B cell (primary cell): Measurements from ENCODE around the gene TMEM132A.

Experiments
- CTCF ChIP-seq: fragments of 200-600 bp; IDR thresholded peaks from one replicate; pipeline ENCODE4 v1.8.0; 2022; ENCODE audit warnings: antibody characterized with exemption, mild to moderate bottlenecking
- EZH2 ChIP-seq: IDR thresholded peaks from 2 replicates; pipeline ENCODE4 v1.6.1; 2012; ENCODE audit warnings: borderline replicate concordance, low read depth, mild to moderate bottlenecking, moderate library complexity, low read length; ENCODE audit not compliant: insufficient read depth, poor library complexity, severe bottlenecking

GRCh38 chr11:60910711-60911380, 13.4 kb upstream of the TMEM132A start:
- TF ChIP-seq CTCF (no peak), EZH2 (no peak)
